Daoy (cell line): Measurements from ENCODE around the gene ZEB1. TPM values are rescaled to one million over a fixed set of nuclear protein-coding genes. Genes with fewer than 3 reads are reported as not detected.
"Not testable (repeated sequence)": the region's sequence is repeated elsewhere in the genome, so short reads cannot be mapped to it uniquely, and the experiment has no call there.

ENCODE experiments used
- DNase-seq: peaks from one replicate; pipeline ENCODE4 v3.0.0-alpha.2; 2015; ENCODE audit warnings: low read depth
- total RNA-seq: library from RNA; depleted of rRNA; stranded (reverse); fragments of >200 nt; shearing (Covaris generic); gene quantifications from 2 replicates; pipeline ENCODE4 v1.2.3, GENCODE V29; 2014

Gene ZEB1
- total RNA-seq, 1 experiment from 2014 or later, result 14.9 TPM

DNA sequence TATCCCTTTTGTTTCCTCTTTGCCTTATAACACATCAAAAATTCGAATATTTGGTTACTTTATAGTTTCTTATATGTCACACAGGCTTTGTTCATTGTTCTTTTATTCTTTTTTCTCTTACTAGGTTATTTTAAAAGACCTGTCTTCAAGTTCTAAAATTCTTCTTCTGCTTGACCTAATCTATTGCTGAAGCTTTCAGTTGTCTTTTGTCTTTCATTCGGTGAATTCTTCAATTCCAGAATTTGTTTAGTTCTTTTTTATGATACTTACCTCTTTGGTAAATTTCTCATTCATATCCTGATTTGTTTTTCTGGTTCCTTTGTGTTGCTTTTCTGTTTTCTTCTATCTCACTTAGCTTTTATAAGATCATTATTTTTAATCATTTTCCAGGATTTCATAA is 188.4 kb downstream of the ZEB1 start:
- no peak for DNase-seq

DNA sequence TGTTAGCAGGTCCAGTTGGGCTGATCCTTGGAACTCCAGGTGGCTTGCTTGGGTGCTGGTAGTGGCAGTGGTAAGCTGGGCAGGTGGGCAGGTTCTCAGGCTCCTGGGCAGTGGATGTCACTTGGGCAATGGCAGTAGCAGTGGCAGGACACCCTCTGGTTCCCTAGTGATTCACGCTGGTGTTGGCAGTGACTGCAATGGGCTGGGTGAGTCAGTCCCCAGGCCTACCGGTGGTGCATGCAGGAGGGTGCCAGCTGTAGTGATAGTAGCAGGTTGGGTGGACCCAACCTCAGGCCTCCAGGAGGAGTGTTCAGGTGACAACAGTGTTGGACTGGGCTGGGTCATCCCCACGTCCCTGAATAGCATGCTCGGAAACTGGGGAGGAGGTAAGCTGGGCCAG is 189.2 kb downstream of the ZEB1 start:
- no peak for DNase-seq

DNA sequence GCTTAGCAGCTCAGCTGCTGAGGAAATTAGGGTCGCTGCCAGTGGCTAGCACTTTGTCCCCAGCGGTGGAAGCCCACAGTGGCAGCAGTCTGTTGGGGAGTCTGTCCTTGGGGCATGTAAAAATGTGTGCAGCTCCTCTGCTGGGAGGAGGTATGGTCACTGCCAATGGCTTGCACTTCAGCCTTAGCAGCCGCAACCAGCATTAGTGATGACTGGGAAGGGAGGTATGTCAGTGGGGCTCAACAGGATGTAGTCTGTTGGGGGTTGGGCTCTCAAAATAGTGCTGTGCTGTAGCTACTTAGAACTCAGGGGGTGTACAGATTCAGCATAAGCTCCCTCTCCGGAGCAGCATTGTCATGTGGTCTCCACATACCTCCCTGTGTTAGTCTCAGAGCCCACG is 189.9 kb downstream of the ZEB1 start:
- no peak for DNase-seq

DNA sequence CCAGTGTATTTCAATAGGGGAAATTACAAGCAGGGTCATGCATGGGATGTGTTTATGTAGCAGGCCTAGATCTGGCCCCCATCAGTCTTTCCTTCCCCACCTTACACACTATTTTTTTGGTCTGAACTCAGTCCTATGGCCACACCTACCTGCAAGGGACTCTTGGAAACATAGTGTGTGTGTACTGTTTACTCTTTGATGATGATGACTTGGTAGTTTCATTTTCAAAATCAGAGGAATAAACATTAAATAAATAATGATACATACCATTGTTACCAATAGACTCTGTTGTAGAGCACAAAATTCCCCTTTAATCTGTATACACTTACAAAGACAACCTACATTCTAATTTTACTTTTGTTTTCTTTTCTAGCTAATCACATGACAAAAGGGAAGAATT is 191.0 kb downstream of the ZEB1 start:
- DNase-seq, result no peak

DNA sequence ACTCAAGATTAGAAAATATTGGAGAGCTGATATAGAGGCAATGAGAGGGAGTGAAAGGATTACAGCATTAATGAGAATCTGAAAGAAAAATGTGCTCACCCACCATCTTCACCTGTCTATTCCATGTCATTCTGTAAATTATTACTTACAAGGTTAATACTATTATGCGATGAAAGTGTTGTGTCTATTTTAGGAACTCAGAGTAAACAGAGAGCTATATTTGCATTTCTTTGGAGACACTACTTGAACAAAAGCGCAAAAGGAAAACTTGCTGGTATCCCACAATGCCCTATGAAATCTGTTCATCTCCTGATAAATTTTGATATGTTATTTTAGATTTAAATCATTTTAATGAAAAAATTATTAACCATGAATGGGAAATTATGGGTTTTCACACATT is 196.1 kb downstream of the ZEB1 start:
- no peak for DNase-seq

DNA sequence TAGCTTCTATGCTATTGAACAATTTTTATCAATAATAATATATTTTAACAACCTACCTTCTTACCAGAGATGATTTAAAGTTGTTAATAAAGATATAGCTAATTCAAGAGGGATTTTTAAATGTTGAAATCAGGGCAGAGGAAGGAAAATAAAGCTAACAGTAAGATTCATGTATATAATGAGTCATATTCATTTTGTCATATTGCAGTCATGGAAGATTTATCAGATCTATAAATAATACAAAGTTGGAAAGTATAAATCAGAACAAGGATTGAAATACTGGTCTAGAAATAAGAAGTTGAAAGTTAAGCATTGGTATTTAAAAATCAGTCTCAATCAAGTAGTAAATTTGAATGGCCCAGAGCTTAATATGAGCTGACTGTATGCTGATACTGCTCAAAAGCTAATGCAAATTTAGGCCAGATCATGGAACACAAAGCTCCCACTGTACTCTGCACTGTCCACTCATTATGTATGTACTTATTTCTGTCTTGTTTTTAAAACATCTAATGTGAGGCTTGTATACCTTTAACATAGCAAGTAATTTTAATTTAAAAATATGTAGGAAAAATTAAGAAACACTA is 196.9 kb downstream of the ZEB1 start:
- DNase-seq, result no peak

DNA sequence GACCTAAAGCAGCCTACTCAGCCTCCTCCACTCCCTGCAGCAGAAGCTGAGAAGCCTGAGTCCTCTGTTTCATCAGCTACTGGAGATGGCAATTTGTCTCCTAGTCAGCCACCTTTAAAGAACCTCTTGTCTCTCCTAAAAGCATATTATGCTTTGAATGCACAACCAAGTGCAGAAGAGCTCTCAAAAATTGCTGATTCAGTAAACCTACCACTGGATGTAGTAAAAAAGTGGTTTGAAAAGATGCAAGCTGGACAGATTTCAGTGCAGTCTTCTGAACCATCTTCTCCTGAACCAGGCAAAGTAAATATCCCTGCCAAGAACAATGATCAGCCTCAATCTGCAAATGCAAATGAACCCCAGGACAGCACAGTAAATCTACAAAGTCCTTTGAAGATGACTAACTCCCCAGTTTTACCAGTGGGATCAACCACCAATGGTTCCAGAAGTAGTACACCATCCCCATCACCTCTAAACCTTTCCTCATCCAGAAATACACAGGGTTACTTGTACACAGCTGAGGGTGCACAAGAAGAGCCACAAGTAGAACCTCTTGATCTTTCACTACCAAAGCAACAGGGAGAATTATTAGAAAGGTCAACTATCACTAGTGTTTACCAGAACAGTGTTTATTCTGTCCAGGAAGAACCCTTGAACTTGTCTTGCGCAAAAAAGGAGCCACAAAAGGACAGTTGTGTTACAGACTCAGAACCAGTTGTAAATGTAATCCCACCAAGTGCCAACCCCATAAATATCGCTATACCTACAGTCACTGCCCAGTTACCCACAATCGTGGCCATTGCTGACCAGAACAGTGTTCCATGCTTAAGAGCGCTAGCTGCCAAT is 202.2 kb downstream of the ZEB1 start:
- no peak for DNase-seq

DNA sequence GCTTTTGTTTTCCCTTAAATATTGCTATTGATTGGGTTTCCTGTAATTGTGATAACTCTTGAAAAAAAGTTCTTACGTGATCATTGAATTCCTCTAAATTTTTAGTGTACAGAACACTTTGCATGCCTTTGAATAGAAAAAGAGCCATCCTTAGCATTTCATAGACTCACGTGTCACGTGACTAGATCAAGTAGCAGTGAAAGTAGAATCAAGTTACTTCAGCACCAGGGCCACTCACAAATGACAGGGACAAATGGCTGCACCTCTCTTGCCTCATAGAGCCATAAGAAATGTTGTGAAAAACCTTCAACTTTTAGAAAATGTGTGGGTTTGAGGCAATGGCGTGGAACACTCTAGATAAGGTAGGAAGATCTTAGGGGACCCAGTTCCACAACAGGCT is 203.8 kb downstream of the ZEB1 start:
- DNase-seq, result no peak

DNA sequence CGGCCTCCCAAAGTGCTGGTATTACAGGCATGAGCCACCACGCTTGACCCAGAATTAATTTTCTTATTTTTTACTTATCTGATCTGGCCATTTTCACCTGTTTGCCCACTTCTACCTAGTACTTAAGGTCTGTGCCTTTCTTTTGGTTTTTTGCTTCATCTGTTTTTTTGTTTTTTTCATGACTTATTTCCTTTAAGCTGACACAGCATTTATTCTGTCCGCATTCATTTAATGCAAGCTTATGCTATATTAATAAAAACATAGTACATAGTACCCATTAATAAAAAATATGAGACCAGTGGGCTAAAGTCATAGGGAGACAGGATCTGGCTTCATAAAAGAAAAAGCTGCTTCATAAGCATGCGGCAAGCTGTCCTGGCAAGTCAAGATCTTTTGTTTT is 205.4 kb downstream of the ZEB1 start:
- no peak for DNase-seq

DNA sequence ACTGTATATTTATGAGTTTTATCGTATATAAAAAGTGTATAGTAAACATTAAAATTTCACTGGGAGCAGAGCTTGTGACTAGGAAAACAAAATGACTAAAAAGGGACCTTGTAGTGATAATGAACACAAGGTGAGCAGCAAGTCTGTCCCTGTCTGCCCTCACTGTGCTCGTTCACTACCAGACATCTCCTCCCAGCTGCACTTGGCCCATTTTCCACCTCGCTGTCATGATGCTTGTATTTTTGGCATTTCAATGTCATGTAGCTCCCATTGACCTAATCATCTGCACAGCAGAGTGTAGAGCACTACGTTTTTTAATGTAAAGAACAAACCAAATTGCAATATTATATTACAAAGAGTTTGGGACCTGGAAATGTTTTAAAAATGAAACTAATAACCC is 207.2 kb downstream of the ZEB1 start:
- DNase-seq, result no peak

DNA sequence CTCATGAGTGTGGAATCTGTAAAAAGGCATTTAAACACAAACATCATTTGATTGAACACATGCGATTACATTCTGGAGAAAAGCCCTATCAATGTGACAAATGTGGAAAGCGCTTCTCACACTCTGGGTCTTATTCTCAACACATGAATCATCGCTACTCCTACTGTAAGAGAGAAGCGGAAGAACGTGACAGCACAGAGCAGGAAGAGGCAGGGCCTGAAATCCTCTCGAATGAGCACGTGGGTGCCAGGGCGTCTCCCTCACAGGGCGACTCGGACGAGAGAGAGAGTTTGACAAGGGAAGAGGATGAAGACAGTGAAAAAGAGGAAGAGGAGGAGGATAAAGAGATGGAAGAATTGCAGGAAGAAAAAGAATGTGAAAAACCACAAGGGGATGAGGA is 207.7 kb downstream of the ZEB1 start:
- DNase-seq, result peak; percentile 1

DNA sequence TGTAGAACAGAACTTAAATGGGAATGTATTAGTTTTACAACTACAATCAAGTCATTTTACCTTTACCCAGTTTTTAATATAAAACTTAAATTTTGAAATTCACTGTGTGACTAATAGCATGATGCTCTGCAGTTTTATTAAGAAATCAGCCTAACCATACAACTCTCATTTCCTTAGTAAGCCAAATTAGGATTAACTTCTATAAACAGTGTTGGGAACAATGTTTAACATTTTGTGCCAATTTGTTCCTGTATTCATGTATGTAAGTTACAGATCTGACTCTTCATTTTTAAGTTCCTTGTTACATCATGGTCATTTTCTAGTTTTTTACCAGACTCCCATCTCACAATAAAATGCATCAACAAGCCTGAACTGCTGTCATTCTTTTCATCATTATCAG is 209.8 kb downstream of the ZEB1 start:
- DNase-seq, result no peak

DNA sequence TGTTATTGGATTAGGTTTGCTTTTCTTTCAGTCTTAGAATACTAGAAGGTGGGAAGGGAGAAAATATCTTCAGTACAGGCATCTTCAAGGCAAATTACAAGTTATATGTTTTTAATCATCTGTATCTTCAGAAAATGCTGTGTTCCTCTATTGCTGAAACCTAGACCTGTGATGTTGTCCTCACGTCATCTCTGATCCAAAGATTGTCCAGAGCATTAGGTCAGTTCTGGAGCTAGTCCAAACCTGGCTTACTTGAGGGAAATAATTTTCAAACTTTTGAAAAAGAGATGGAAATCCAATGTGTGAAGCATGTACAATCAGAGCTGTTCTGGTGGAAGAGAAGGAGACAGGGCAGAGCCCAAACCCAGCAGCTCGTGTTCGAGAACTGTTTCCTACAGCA is 217.3 kb downstream of the ZEB1 start:
- no peak for DNase-seq

DNA sequence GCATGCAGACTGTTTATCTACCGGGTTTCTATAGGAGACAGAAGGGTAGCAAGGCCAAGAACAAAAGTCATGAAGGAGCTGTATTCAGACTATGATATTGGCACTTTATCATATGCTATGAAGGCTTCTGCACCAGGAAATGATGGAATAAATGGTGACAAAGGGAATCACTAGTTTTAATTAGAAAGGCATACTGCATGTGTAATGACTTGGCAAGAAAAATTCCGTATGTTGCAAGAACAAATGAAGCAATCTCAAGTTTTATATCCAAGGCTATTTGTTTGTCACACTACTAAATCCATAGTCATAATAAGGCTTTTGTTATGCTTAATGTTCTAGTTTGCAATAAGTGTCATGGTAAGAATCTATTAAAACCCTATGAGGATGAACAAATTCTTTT is 230.9 kb downstream of the ZEB1 start:
- no peak for DNase-seq

DNA sequence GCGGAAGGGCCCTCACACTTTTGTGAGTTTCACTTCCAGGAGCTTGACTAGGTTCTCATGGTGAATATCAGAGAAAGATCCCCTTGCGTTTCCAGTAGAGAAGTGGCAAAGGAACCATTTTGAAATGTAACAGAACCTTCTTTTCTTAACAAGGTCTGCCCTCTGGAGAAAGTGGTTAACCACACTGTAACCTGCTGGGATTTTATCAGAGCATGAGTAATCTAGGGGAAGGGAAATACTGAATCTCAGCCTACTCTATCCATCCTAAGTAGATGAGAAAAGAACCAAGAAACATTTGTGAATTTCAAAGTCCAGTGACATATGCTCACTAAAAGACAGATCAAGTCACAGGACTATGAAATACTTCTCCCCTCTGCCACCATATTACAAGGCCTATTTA is 235.5 kb downstream of the ZEB1 start:
- peak; percentile 57 for DNase-seq

DNA sequence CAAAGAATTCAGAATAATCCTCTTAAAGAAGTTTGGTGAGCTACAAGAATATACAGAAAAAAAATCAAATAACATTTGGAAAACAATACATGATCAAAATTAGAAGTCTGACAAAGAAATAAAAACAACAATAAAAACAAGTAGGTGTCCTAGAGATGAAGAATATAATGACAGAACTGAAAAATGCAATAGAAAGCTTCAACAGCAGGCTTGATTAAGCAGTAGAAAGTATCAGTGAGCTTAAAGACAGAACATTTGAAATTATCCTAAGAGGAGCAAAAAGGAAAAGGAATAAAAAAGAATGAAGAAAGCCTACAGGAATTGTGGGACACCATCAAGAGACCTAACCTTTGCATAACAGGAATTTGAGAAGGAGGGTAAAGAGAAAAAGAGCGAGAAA is 238.8 kb downstream of the ZEB1 start:
- no peak for DNase-seq

DNA sequence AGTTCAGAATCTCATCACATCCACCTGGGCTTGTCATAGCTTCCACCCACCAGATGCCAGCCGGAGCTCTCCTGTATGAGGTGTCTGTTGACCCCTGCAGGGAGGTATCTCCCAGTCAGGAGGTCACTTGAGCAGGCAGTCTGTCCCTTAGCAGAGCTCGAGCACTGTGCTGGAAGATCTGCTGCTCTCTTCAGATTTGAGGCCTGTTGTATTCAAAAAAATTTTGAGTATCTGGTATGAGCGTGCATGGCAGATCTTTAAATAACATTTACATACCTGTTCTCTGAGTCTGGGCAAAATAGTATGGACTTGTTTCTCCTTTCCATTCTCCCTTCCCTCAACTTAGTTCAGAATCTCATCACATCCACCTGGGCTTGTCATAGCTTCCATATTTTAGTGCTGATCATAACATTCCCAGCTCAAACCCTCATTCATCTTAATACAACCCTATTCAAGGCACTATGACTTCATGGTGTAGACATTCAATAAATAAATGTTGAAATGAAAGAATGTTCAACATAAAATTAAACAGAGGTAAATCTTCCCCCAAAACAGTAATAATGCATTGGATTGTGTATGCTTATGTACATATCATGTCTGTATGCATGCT is 249.3 kb downstream of the ZEB1 start:
- not testable (repeated sequence) for DNase-seq

DNA sequence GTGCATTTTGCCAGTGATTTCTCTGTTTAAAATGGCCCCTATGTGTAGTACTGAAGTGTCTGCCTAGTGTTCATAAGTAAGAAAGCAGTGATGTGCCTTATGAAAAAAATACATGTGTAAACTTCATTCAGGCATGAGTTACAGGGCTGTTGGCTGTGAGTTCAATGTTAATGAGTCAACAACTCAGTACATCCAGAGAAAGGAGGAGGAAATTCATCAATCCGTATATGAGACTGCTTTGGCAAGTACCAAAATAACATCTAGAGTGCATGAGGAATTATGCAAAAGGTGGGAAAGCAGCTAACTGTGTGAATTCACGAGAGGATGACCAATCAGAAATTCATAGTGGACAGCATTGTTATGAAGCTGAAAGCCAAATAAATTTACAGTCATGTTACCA is 255.6 kb downstream of the ZEB1 start:
- DNase-seq, result no peak

DNA sequence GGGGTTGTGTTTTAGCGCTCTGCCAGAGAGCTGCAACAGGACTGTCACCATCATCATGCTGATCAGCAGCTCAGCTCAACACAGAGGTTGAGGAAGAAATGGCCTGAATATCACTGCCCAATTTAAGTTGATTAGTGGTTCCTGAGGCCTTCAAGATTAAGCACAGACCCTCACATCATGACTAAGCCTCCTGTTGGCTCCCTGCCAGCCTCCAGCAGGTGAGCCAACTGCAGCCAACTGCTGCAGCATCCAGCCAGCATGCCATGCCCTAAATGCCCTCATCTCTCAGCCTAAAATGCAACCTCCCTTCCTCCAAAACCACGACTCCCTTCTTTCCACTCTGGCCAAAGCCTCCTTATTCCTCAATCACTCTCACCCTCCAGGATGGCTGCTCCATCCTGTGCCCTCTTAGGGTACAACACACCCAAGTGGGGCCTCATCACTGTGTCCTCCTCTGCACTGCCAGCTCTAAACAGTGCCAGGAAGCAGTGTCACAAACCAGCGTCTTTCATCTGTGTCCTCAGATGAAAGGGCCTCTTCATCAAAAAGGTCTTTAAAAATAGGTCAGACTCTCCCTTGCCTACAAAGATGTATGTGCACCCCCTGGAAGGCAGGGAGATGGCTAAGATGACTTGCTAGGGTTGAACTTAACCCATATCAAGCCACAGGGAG is 259.3 kb downstream of the ZEB1 start:
- DNase-seq, result no peak

DNA sequence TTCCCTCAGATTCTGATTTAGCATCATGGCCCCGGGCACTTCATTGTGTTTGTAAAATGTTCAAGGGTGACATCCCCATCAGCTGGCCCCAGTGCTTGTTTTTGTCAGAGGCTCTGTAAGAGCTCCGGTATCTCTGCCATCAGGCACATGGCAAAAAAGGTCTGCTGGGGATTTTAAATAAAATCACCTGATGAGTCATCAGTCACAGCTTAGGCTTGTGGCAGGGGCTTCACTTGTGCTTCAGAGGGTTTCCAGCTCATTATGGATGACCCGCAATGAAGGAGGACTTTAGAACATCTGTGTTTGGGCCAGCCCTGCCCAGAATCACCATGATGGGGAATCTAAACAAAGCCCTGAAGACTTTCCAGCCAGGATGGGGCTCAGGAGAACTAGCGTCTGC is 259.9 kb downstream of the ZEB1 start:
- DNase-seq, result no peak
